ENCODE results near the gene PDE8B.

The PDE8B gene

DNA sequence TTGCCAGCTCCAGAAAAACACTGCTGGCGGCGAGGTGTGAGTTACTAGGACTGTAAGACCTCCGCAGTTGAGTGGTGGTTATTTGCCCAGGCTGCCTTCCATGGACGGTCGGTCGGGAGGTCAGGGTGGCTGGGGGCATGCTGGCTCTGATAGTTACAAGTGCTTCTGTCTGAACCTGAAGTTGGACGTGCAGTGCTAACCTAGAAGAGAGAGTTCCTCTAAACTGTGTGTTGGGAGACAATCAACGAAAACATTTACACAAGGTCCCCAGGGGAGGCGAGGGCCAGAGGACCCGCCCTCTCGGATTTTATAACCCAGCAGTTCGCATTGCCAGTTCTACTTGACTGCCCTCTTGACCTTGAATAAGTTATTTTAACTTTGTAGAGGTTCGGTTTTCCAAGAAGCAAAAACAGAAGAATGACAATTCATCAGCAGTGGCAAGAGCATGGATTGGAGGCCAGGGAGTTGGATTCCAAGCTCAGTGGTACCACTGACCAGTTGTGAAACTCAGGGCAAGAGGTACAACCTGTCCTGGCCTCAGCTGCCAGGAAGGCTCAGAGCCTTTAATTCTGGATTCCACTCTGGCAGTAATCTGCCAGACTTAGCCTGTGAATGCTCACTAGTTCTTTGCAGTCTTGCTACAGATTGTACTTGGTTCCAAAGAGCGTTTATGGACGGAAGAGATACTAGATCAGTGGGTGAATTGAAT, 28.7 kb upstream of the PDE8B start:
- no peaks in the 10 kb centered on the region for H3K79me2 ChIP-seq (ENCODE audit: control insufficient read depth, insufficient read depth, low read length)
- no peak overlapping the region for H2BK15ac ChIP-seq (replicated peaks; ENCODE audit: low read depth)
- no peaks in the 10 kb centered on the region for H3K79me1 ChIP-seq (ENCODE audit: low read length)
- H3K56ac ChIP-seq (ENCODE audit: low read length), result peak overlapping the region; percentile 15
- H3K27me3 ChIP-seq (ENCODE audit: insufficient read depth, low read length, poor library complexity), result peaks cover 16% of the 10 kb centered on the region
- no peak overlapping the region for H3K9ac ChIP-seq (ENCODE audit: low read length)
- H3K27ac ChIP-seq (ENCODE audit: low read depth, low read length), result no peak overlapping the region
- H3K23ac ChIP-seq (ENCODE audit: low read length), result no peak overlapping the region
- no peak overlapping the region for H3K4ac ChIP-seq (ENCODE audit: low read depth, low read length)
- H4K5ac ChIP-seq (ENCODE audit: low read length), result no peak overlapping the region
- H3K4me2 ChIP-seq (ENCODE audit: low read length), result no peak overlapping the region
- no peak overlapping the region for H3K18ac ChIP-seq (ENCODE audit: low read length)
- H2BK5ac ChIP-seq (ENCODE audit: low read length), result no peak overlapping the region
- no CpG with 5 or more reads among the region's 15 CpGs for WGBS (ENCODE audit: extremely low coverage, insufficient coverage, low lambda C conversion rate)
- no peaks in the 10 kb centered on the region for H3K36me3 ChIP-seq (ENCODE audit: control insufficient read depth, insufficient read depth, low read length)
- H3K4me1 ChIP-seq (ENCODE audit: control insufficient read depth, low read depth, low read length), result no peaks in the 10 kb centered on the region
- H4K8ac ChIP-seq (ENCODE audit: low read depth, low read length), result no peak overlapping the region
- H3K4me3 ChIP-seq (ENCODE audit: low read length), result no peak overlapping the region
- no peak overlapping the region for H2BK120ac ChIP-seq (ENCODE audit: low read depth, low read length)
- no peak overlapping the region for H2AK5ac ChIP-seq (ENCODE audit: low read length)
- DNase-seq, result no peak

- no peak overlapping the region for H2BK5ac ChIP-seq (ENCODE audit: low read length)
- no peak overlapping the region for H2BK15ac ChIP-seq (replicated peaks; ENCODE audit: low read depth)
- no peak overlapping the region for H3K4ac ChIP-seq (ENCODE audit: low read depth, low read length)
- no peak overlapping the region for H3K4me2 ChIP-seq (ENCODE audit: low read length)
- H3K36me3 ChIP-seq (ENCODE audit: control insufficient read depth, insufficient read depth, low read length), result no peaks in the 10 kb centered on the region
- H3K23ac ChIP-seq (ENCODE audit: low read length), result no peak overlapping the region
- no peak overlapping the region for H3K9ac ChIP-seq (ENCODE audit: low read length)
- WGBS (ENCODE audit: extremely low coverage, insufficient coverage, low lambda C conversion rate), result no CpG with 5 or more reads among the region's 1 CpG
- H3K79me2 ChIP-seq (ENCODE audit: control insufficient read depth, insufficient read depth, low read length), result no peaks in the 10 kb centered on the region
- no peaks in the 10 kb centered on the region for H3K79me1 ChIP-seq (ENCODE audit: low read length)
- no peaks in the 10 kb centered on the region for H3K4me1 ChIP-seq (ENCODE audit: control insufficient read depth, low read depth, low read length)
- H3K27ac ChIP-seq (ENCODE audit: low read depth, low read length), result no peak overlapping the region
- no peak overlapping the region for H3K18ac ChIP-seq (ENCODE audit: low read length)
- no peak for DNase-seq
- peaks cover 16% of the 10 kb centered on the region for H3K27me3 ChIP-seq (ENCODE audit: insufficient read depth, low read length, poor library complexity)
- H2AK5ac ChIP-seq (ENCODE audit: low read length), result no peak overlapping the region
- no peak overlapping the region for H4K8ac ChIP-seq (ENCODE audit: low read depth, low read length)
- H3K4me3 ChIP-seq (ENCODE audit: low read length), result no peak overlapping the region
- no peak overlapping the region for H2BK120ac ChIP-seq (ENCODE audit: low read depth, low read length)
- no peak overlapping the region for H3K56ac ChIP-seq (ENCODE audit: low read length)
- no peak overlapping the region for H4K5ac ChIP-seq (ENCODE audit: low read length)
Measured at GRCh38 chr5:77182367-77182766, 28.1 kb upstream of the PDE8B start.

DNA sequence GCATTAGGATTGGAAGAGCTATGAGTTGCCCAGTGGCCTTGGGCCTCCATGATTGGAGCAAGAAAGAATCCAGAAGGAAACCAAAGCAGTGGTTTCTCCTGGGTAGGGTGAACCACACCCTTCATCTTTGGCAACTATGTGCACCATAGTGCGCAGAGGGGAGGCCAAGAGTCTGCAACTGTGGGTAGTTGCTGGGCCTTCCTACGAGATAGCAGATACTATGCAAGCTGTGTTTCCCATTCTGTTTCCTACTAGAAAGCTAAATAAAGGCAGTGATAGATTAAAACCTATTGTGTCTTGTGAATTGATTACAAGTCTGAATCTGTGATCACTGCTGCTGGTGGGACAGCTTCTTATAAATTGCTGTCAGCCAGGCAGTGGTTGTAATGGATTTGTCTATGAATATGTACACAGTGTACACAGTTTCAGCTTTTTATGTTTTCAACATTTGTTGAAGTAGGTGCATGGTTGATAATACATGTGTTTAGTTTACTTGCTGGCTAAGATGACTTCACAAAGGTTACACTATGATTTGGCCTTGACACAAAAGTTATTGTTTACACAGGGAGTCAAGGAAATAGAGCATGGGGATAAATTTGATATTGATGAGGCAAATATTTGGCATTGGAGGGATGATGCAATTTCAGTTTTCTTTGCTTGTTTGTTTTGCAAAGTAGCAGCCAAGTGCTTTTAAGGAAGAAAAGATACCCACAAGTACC, 23.7 kb upstream of the PDE8B start:
- Histone ChIP-seq H3K4ac (ENCODE audit: low read depth, low read length) (no peak overlapping the region), H3K4me1 (ENCODE audit: control insufficient read depth, low read depth, low read length) (no peaks in the 10 kb centered on the region), H2AK5ac (ENCODE audit: low read length) (no peak overlapping the region), H3K23ac (ENCODE audit: low read length) (no peak overlapping the region), H3K18ac (ENCODE audit: low read length) (no peak overlapping the region), H4K8ac (ENCODE audit: low read depth, low read length) (no peak overlapping the region), H3K4me3 (ENCODE audit: low read length) (no peak overlapping the region), H2BK15ac (replicated peaks; ENCODE audit: low read depth) (no peak overlapping the region), H3K36me3 (ENCODE audit: control insufficient read depth, insufficient read depth, low read length) (no peaks in the 10 kb centered on the region), H3K56ac (ENCODE audit: low read length) (no peak overlapping the region), H3K27ac (ENCODE audit: low read depth, low read length) (no peak overlapping the region), H4K5ac (ENCODE audit: low read length) (no peak overlapping the region), H3K79me1 (ENCODE audit: low read length) (no peaks in the 10 kb centered on the region), H3K79me2 (ENCODE audit: control insufficient read depth, insufficient read depth, low read length) (no peaks in the 10 kb centered on the region), H2BK5ac (ENCODE audit: low read length) (no peak overlapping the region), H3K9ac (ENCODE audit: low read length) (no peak overlapping the region), H2BK120ac (ENCODE audit: low read depth, low read length) (no peak overlapping the region), H3K4me2 (ENCODE audit: low read length) (no peak overlapping the region), H3K27me3 (ENCODE audit: insufficient read depth, low read length, poor library complexity) (peaks cover 1% of the 10 kb centered on the region)
- no CpG with 5 or more reads among the region's 2 CpGs for WGBS (ENCODE audit: extremely low coverage, insufficient coverage, low lambda C conversion rate)
- no peak for DNase-seq

GRCh38 chr5:77189421-77189820, 21.1 kb upstream of the PDE8B start:
- H3K23ac ChIP-seq (ENCODE audit: low read length), result no peak overlapping the region
- H2BK15ac ChIP-seq (replicated peaks; ENCODE audit: low read depth), result no peak overlapping the region
- no peaks in the 10 kb centered on the region for H3K27me3 ChIP-seq (ENCODE audit: insufficient read depth, low read length, poor library complexity)
- no peaks in the 10 kb centered on the region for H3K79me2 ChIP-seq (ENCODE audit: control insufficient read depth, insufficient read depth, low read length)
- H3K18ac ChIP-seq (ENCODE audit: low read length), result no peak overlapping the region
- H3K4me3 ChIP-seq (ENCODE audit: low read length), result no peak overlapping the region
- no CpG with 5 or more reads among the region's 2 CpGs for WGBS (ENCODE audit: extremely low coverage, insufficient coverage, low lambda C conversion rate)
- no peak overlapping the region for H4K8ac ChIP-seq (ENCODE audit: low read depth, low read length)
- no peak overlapping the region for H2BK5ac ChIP-seq (ENCODE audit: low read length)
- no peak for DNase-seq
- no peaks in the 10 kb centered on the region for H3K4me1 ChIP-seq (ENCODE audit: control insufficient read depth, low read depth, low read length)
- no peak overlapping the region for H4K5ac ChIP-seq (ENCODE audit: low read length)
- H3K9ac ChIP-seq (ENCODE audit: low read length), result no peak overlapping the region
- no peak overlapping the region for H3K27ac ChIP-seq (ENCODE audit: low read depth, low read length)
- no peak overlapping the region for H2BK120ac ChIP-seq (ENCODE audit: low read depth, low read length)
- no peak overlapping the region for H3K4ac ChIP-seq (ENCODE audit: low read depth, low read length)
- no peaks in the 10 kb centered on the region for H3K36me3 ChIP-seq (ENCODE audit: control insufficient read depth, insufficient read depth, low read length)
- H3K79me1 ChIP-seq (ENCODE audit: low read length), result no peaks in the 10 kb centered on the region
- H3K56ac ChIP-seq (ENCODE audit: low read length), result no peak overlapping the region
- H3K4me2 ChIP-seq (ENCODE audit: low read length), result no peak overlapping the region
- no peak overlapping the region for H2AK5ac ChIP-seq (ENCODE audit: low read length)

DNA sequence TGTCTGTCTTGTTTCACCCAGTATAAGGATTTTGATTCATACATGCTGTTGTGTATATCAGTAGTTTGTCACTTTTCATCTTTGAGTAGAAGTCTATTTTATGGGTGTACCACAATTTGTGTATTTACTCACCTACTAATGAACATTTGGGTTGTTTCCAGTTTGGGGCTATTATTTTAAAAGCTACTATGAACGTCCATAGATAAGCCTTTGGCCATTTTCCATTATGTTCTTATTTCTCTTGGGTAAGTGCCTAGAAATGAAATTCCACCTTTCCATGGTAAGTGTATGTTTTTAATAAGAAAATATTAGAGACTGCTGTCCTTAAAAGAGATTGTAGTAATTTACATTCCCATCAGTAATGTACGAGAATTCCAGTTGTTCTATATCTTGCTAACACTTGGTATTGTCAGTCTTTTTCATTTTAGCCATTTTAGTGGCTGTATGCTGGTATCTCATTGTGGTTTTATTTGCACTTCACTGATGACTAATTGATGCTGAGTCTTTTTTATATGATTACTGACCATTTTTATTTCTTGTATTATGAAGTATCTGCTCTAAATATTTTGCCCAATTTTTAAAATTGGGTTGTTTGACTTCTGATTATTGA, 17.9 kb upstream of the PDE8B start:
- no peak overlapping the region for H4K5ac ChIP-seq (ENCODE audit: low read length)
- no peak overlapping the region for H3K18ac ChIP-seq (ENCODE audit: low read length)
- H4K8ac ChIP-seq (ENCODE audit: low read depth, low read length), result no peak overlapping the region
- no CpG with 5 or more reads among the region's 2 CpGs for WGBS (ENCODE audit: extremely low coverage, insufficient coverage, low lambda C conversion rate)
- H3K4me2 ChIP-seq (ENCODE audit: low read length), result no peak overlapping the region
- H2BK15ac ChIP-seq (replicated peaks; ENCODE audit: low read depth), result no peak overlapping the region
- no peak overlapping the region for H3K4ac ChIP-seq (ENCODE audit: low read depth, low read length)
- H3K79me1 ChIP-seq (ENCODE audit: low read length), result no peaks in the 10 kb centered on the region
- H2BK5ac ChIP-seq (ENCODE audit: low read length), result no peak overlapping the region
- no peaks in the 10 kb centered on the region for H3K27me3 ChIP-seq (ENCODE audit: insufficient read depth, low read length, poor library complexity)
- H3K9ac ChIP-seq (ENCODE audit: low read length), result no peak overlapping the region
- no peak overlapping the region for H3K23ac ChIP-seq (ENCODE audit: low read length)
- H3K56ac ChIP-seq (ENCODE audit: low read length), result no peak overlapping the region
- no peak for DNase-seq
- H3K36me3 ChIP-seq (ENCODE audit: control insufficient read depth, insufficient read depth, low read length), result no peaks in the 10 kb centered on the region
- no peaks in the 10 kb centered on the region for H3K4me1 ChIP-seq (ENCODE audit: control insufficient read depth, low read depth, low read length)
- no peak overlapping the region for H2BK120ac ChIP-seq (ENCODE audit: low read depth, low read length)
- no peak overlapping the region for H3K27ac ChIP-seq (ENCODE audit: low read depth, low read length)
- H2AK5ac ChIP-seq (ENCODE audit: low read length), result no peak overlapping the region
- H3K4me3 ChIP-seq (ENCODE audit: low read length), result no peak overlapping the region
- H3K79me2 ChIP-seq (ENCODE audit: control insufficient read depth, insufficient read depth, low read length), result no peaks in the 10 kb centered on the region
